HG03045 (cell line): ENCODE results near the gene KNL1.
"Not testable (repeated sequence)": the region's sequence is repeated elsewhere in the genome, so short reads cannot be mapped to it uniquely, and the experiment has no call there.

Source experiments
- ATAC-seq: cut with Tn5 transposase; IDR thresholded peaks from one replicate; pipeline ENCODE4 v1.9.1; 2021; ENCODE audit warnings: mild to moderate bottlenecking, moderate library complexity; ENCODE audit not compliant: unreplicated experiment

The KNL1 gene

GRCh38 chr15:40664909-40665308 lies 70.9 kb downstream of the KNL1 start:
- no peak for ATAC-seq

GRCh38 chr15:40676290-40676689 lies 82.2 kb downstream of the KNL1 start:
- not testable (repeated sequence) for ATAC-seq

GRCh38 chr15:40676906-40677305 lies 82.9 kb downstream of the KNL1 start:
- ATAC-seq: not testable (repeated sequence)

- no peak for ATAC-seq
These were observed 86.1 kb downstream of the KNL1 start for GRCh38 chr15:40680151-40680550.

GRCh38 chr15:40680959-40681358 lies 86.9 kb downstream of the KNL1 start:
- ATAC-seq: not testable (repeated sequence)

- no peak for ATAC-seq
These were observed 90.3 kb downstream of the KNL1 start for GRCh38 chr15:40684381-40684780.

GRCh38 chr15:40685376-40685775 lies 91.3 kb downstream of the KNL1 start:
- no peak for ATAC-seq

- ATAC-seq: no peak
These were observed 95.1 kb downstream of the KNL1 start for GRCh38 chr15:40688932-40689799.

- ATAC-seq: no peak
These were observed 97.7 kb downstream of the KNL1 start for GRCh38 chr15:40691737-40692136.

- ATAC-seq: peak; percentile 13
These were observed 100.0 kb downstream of the KNL1 start for GRCh38 chr15:40693904-40694687.

GRCh38 chr15:40694688-40695468 lies 100.8 kb downstream of the KNL1 start, which contains the start of gene RAD51:
Gene RAD51 (plus strand): TSS chr15:40695174. CDS start chr15:40698759, 3,585 bp downstream.
- peak; percentile 85 for ATAC-seq

- ATAC-seq: peak; percentile 32
These were observed 101.4 kb downstream of the KNL1 start for GRCh38 chr15:40695469-40695890.

- no peak for ATAC-seq
These were observed 102.2 kb downstream of the KNL1 start for GRCh38 chr15:40696228-40696627.

GRCh38 chr15:40697916-40698315 lies 103.9 kb downstream of the KNL1 start:
- ATAC-seq: no peak

GRCh38 chr15:40702077-40702476 lies 108.0 kb downstream of the KNL1 start:
- no peak for ATAC-seq

- no peak for ATAC-seq
These were observed 112.1 kb downstream of the KNL1 start for GRCh38 chr15:40706121-40706520.
